Astrocyte (in vitro differentiated cells and primary cell): ENCODE results near the gene RBBP8NL. TPM values are rescaled to one million over a fixed set of nuclear protein-coding genes. Genes with fewer than 3 reads are reported as not detected.

Experiments used
- DNase-seq: peaks from one replicate; pipeline ENCODE4 v3.0.0-alpha.2; 2010; ENCODE audit warnings: low read depth
- FAIRE-seq: peaks from 2 replicates; lab custom pipeline; 2011; peaks lifted over from hg19 to GRCh38; lab: Jason Lieb, UNC
- H2AFZ ChIP-seq: 2 replicates; pipeline ENCODE4 v1.6.0; 2012; ENCODE audit warnings: low read depth, low read length, inconsistent platforms
- H3K27ac ChIP-seq: 2 replicates; pipeline ENCODE4 v1.5.1; 2011; ENCODE audit warnings: low read depth, low read length, inconsistent platforms
- H3K27me3 ChIP-seq: 2 replicates; pipeline ENCODE4 v1.6.0; 2011; ENCODE audit warnings: low read length, inconsistent platforms; ENCODE audit not compliant: insufficient read depth
- H3K36me3 ChIP-seq: 2 replicates; pipeline ENCODE4 v1.5.1; 2011; ENCODE audit warnings: low read length, inconsistent platforms; ENCODE audit not compliant: insufficient read depth
- H3K4me1 ChIP-seq: 2 replicates; pipeline ENCODE4 v1.5.1; 2011; ENCODE audit warnings: low read length, inconsistent platforms; ENCODE audit not compliant: insufficient read depth
- H3K4me2 ChIP-seq: 2 replicates; pipeline ENCODE4 v1.6.0; 2012; ENCODE audit warnings: low read length, inconsistent platforms
- H3K4me3 ChIP-seq: 2 replicates; pipeline ENCODE4 v1.5.1; 2011; ENCODE audit warnings: low read depth, mild to moderate bottlenecking, low read length, inconsistent platforms; ENCODE audit not compliant: insufficient read depth
- H3K79me2 ChIP-seq: 2 replicates; pipeline ENCODE4 v1.6.0; 2012; ENCODE audit warnings: mild to moderate bottlenecking, low read length, inconsistent platforms; ENCODE audit not compliant: insufficient read depth
- H3K9ac ChIP-seq: 2 replicates; pipeline ENCODE4 v1.6.0; 2012; ENCODE audit warnings: mild to moderate bottlenecking, low read length, inconsistent platforms
- H3K9me3 ChIP-seq: 2 replicates; pipeline ENCODE4 v1.5.1; 2012; ENCODE audit warnings: low read depth, mild to moderate bottlenecking, low read length, inconsistent platforms; ENCODE audit not compliant: insufficient read depth
- H4K20me1 ChIP-seq: 2 replicates; pipeline ENCODE4 v1.6.0; 2012; ENCODE audit warnings: low read length, inconsistent platforms; ENCODE audit not compliant: insufficient read depth
- H3K27ac Mint-ChIP-seq: one replicate; pipeline ENCODE4 v1.8.0; 2021; ENCODE audit warnings: mild to moderate bottlenecking, mixed read lengths; ENCODE audit not compliant: unreplicated experiment
- H3K27me3 Mint-ChIP-seq: one replicate; pipeline ENCODE4 v1.8.0; 2021; ENCODE audit warnings: low read depth, mixed read lengths; ENCODE audit not compliant: unreplicated experiment
- H3K36me3 Mint-ChIP-seq: one replicate; pipeline ENCODE4 v1.8.0; 2021; ENCODE audit warnings: low read depth, mixed read lengths; ENCODE audit not compliant: unreplicated experiment
- H3K4me1 Mint-ChIP-seq: one replicate; pipeline ENCODE4 v1.8.0; 2021; ENCODE audit warnings: low read depth, mixed read lengths; ENCODE audit not compliant: unreplicated experiment
- H3K4me3 Mint-ChIP-seq: one replicate; pipeline ENCODE4 v1.8.0; 2021; ENCODE audit warnings: mild to moderate bottlenecking, moderate library complexity, mixed read lengths; ENCODE audit not compliant: unreplicated experiment
- H3K9me3 Mint-ChIP-seq: one replicate; pipeline ENCODE4 v1.8.0; 2021; ENCODE audit warnings: mild to moderate bottlenecking, mixed read lengths; ENCODE audit not compliant: unreplicated experiment
- CTCF ChIP-seq: IDR thresholded peaks from 2 replicates; pipeline ENCODE4 v1.5.1; 2011; ENCODE audit warnings: low read depth, mild to moderate bottlenecking, inconsistent platforms, low read length, moderate library complexity; ENCODE audit not compliant: insufficient read depth
- EZH2 ChIP-seq: IDR thresholded peaks from 2 replicates; pipeline ENCODE4 v1.6.1; 2012; ENCODE audit warnings: mild to moderate bottlenecking, low read length, inconsistent platforms; ENCODE audit not compliant: insufficient read depth
- total RNA-seq: library from RNA; stranded (reverse); gene quantifications from 2 replicates; pipeline ENCODE4 v1.2.1, GENCODE V29; 2021

Gene RBBP8NL
- total RNA-seq, 1 donor from 2014 or later: 0.14 TPM

GRCh38 chr20:62464990-62465389, 37.7 kb upstream of the RBBP8NL start:
- TF ChIP-seq EZH2 (no peak), CTCF (no peak)
- no peak overlapping the region for H3K4me3 ChIP-seq
- no peaks in the 10 kb centered on the region for H3K4me1 Mint-ChIP-seq
- H2AFZ ChIP-seq: no peak overlapping the region
- DNase-seq: no peak
- no peak for FAIRE-seq
- no peak overlapping the region for H3K9ac ChIP-seq
- H3K4me2 ChIP-seq: no peak overlapping the region
- no peak overlapping the region for H3K4me3 Mint-ChIP-seq
- H3K27me3 ChIP-seq: peaks cover 15% of the 10 kb centered on the region
- H3K27ac ChIP-seq: no peak overlapping the region
- H3K9me3 Mint-ChIP-seq: no peaks in the 10 kb centered on the region
- H3K27me3 Mint-ChIP-seq: peaks cover 29% of the 10 kb centered on the region
- no peaks in the 10 kb centered on the region for H3K79me2 ChIP-seq
- H3K4me1 ChIP-seq: no peaks in the 10 kb centered on the region
- no peaks in the 10 kb centered on the region for H3K36me3 ChIP-seq
- H3K36me3 Mint-ChIP-seq: no peaks in the 10 kb centered on the region
- no peaks in the 10 kb centered on the region for H4K20me1 ChIP-seq
- no peaks in the 10 kb centered on the region for H3K9me3 ChIP-seq
- H3K27ac Mint-ChIP-seq: no peak overlapping the region

GRCh38 chr20:62464425-62464770, 37.1 kb upstream of the RBBP8NL start:
- TF ChIP-seq CTCF: no peak
- no peak for TF ChIP-seq EZH2
- Mint-ChIP-seq H3K4me3 (no peak overlapping the region), H3K27me3 (peaks cover 23% of the 10 kb centered on the region), H3K27ac (no peak overlapping the region), H3K36me3 (no peaks in the 10 kb centered on the region), H3K4me1 (no peaks in the 10 kb centered on the region), H3K9me3 (no peaks in the 10 kb centered on the region)
- H3K4me2 ChIP-seq: no peak overlapping the region
- H2AFZ ChIP-seq: no peak overlapping the region
- H4K20me1 ChIP-seq: no peaks in the 10 kb centered on the region
- no peaks in the 10 kb centered on the region for H3K9me3 ChIP-seq
- no peak for FAIRE-seq
- H3K27me3 ChIP-seq: peaks cover 12% of the 10 kb centered on the region
- no peak overlapping the region for H3K27ac ChIP-seq
- H3K9ac ChIP-seq: no peak overlapping the region
- no peak overlapping the region for H3K4me3 ChIP-seq
- H3K79me2 ChIP-seq: no peaks in the 10 kb centered on the region
- no peak for DNase-seq
- H3K4me1 ChIP-seq: no peaks in the 10 kb centered on the region
- H3K36me3 ChIP-seq: no peaks in the 10 kb centered on the region

- H3K27me3 Mint-ChIP-seq: peaks cover 20% of the 10 kb centered on the region
- FAIRE-seq (no peak), DNase-seq (no peak)
- H3K9me3 ChIP-seq: no peaks in the 10 kb centered on the region
- TF ChIP-seq CTCF (no peak), EZH2 (no peak)
- no peaks in the 10 kb centered on the region for H3K79me2 ChIP-seq
- no peaks in the 10 kb centered on the region for H3K9me3 Mint-ChIP-seq
- no peaks in the 10 kb centered on the region for H4K20me1 ChIP-seq
- H3K36me3 ChIP-seq: no peaks in the 10 kb centered on the region
- no peak overlapping the region for H3K4me3 ChIP-seq
- H3K27ac ChIP-seq: no peak overlapping the region
- no peak overlapping the region for H3K9ac ChIP-seq
- H3K4me2 ChIP-seq: no peak overlapping the region
- H3K4me1 Mint-ChIP-seq: no peaks in the 10 kb centered on the region
- no peaks in the 10 kb centered on the region for H3K36me3 Mint-ChIP-seq
- no peak overlapping the region for H3K27ac Mint-ChIP-seq
- peaks cover 7% of the 10 kb centered on the region for H3K27me3 ChIP-seq
- no peak overlapping the region for H3K4me3 Mint-ChIP-seq
- H2AFZ ChIP-seq: no peak overlapping the region
- H3K4me1 ChIP-seq: no peaks in the 10 kb centered on the region
These were observed 36.5 kb upstream of the RBBP8NL start for GRCh38 chr20:62463651-62464424.
